ENCODE data around the gene BRCA1.
"Not testable (repeated sequence)": the region's sequence is repeated elsewhere in the genome, so short reads cannot be mapped to it uniquely, and the experiment has no call there.

The BRCA1 gene

GRCh38 chr17:43125133-43125966 is at the start of gene BRCA1:
BRCA1 (minus strand) TSS chr17:43125364; CDS start chr17:43124096, 1,268 bp downstream.
- Histone ChIP-seq H2AFZ (ENCODE audit: low read depth, low read length) (peak within 1 kb of the TSS; percentile 66), H3K36me3 (ENCODE audit: insufficient read depth, low read length) (peaks cover 17% of the 10 kb centered on the region), H3K27me3 (ENCODE audit: insufficient read depth, low read length) (no peaks in the 10 kb centered on the region), H3K4me1 (ENCODE audit: insufficient read depth, low read length) (peaks cover 17% of the 10 kb centered on the region), H3K9me3 (ENCODE audit: low read length) (no peaks in the 10 kb centered on the region), H3K4me3 (ENCODE audit: low read length) (peak within 1 kb of the TSS; percentile 88)

- peaks cover 12% of the 10 kb centered on the region for H3K36me3 ChIP-seq (ENCODE audit: insufficient read depth, low read length)
- peak overlapping the region; percentile 78 for H3K4me3 ChIP-seq (ENCODE audit: low read length)
- H2AFZ ChIP-seq (ENCODE audit: low read depth, low read length), result peak overlapping the region; percentile 80
- peaks cover 11% of the 10 kb centered on the region for H3K4me1 ChIP-seq (ENCODE audit: insufficient read depth, low read length)
- H3K27me3 ChIP-seq (ENCODE audit: insufficient read depth, low read length), result no peaks in the 10 kb centered on the region
- no peaks in the 10 kb centered on the region for H3K9me3 ChIP-seq (ENCODE audit: low read length)
Measured at GRCh38 chr17:43171586-43172487, 46.7 kb upstream of the BRCA1 start.

GRCh38 chr17:43170766-43171585 is 45.8 kb upstream of the BRCA1 start, which contains the start of gene NBR1:
NBR1 (plus strand) TSS chr17:43171214; CDS start chr17:43175800, 4,586 bp downstream.
- Histone ChIP-seq H2AFZ (ENCODE audit: low read depth, low read length) (peak within 1 kb of the TSS; percentile 80), H3K4me3 (ENCODE audit: low read length) (peak within 1 kb of the TSS; percentile 78), H3K9me3 (ENCODE audit: low read length) (no peaks in the 10 kb centered on the region), H3K36me3 (ENCODE audit: insufficient read depth, low read length) (peaks cover 6% of the 10 kb centered on the region), H3K27me3 (ENCODE audit: insufficient read depth, low read length) (no peaks in the 10 kb centered on the region), H3K4me1 (ENCODE audit: insufficient read depth, low read length) (peaks cover 11% of the 10 kb centered on the region)

DNA sequence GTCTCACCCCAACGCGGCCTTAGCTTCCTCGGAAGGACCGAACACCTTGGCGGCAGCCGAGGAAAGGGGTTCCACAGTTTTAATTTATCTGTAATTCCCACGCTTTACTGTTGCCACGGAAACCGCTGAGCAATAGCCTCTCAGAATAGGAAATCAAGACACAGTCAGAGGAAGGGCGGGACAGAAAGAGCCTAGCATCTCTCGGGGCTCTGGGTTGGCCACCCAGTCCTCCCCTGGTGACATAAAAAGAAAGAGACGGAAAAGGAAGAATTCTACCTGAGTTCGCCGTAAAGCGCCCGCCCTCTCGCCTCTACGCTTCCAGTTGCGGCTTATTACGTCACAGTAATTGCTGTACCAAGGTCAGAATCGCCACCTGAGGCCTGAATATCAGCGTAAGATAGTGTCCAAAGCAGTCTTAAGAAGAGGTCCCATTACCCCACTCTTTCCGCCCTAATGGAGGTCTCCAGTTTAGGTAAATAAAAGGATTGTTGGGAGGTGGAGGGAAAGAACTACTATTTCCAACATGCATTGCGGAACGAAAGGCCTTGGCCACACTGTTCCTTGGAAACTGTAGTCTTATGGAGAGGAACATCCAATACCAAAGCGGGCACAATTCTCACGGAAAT is 45.1 kb upstream of the BRCA1 start:
- Histone ChIP-seq H3K4me1 (ENCODE audit: insufficient read depth, low read length) (peaks cover 11% of the 10 kb centered on the region), H3K27me3 (ENCODE audit: insufficient read depth, low read length) (no peaks in the 10 kb centered on the region), H3K9me3 (ENCODE audit: low read length) (no peaks in the 10 kb centered on the region), H2AFZ (ENCODE audit: low read depth, low read length) (peak overlapping the region; percentile 80), H3K4me3 (ENCODE audit: low read length) (peak overlapping the region; percentile 78), H3K36me3 (ENCODE audit: insufficient read depth, low read length) (no peaks in the 10 kb centered on the region)

GRCh38 chr17:43169561-43170139 is 44.5 kb upstream of the BRCA1 start:
- Histone ChIP-seq H2AFZ (ENCODE audit: low read depth, low read length) (peak overlapping the region; percentile 80), H3K4me3 (ENCODE audit: low read length) (peak overlapping the region; percentile 78), H3K36me3 (ENCODE audit: insufficient read depth, low read length) (no peaks in the 10 kb centered on the region), H3K4me1 (ENCODE audit: insufficient read depth, low read length) (peaks cover 11% of the 10 kb centered on the region), H3K27me3 (ENCODE audit: insufficient read depth, low read length) (no peaks in the 10 kb centered on the region), H3K9me3 (ENCODE audit: low read length) (no peaks in the 10 kb centered on the region)

DNA sequence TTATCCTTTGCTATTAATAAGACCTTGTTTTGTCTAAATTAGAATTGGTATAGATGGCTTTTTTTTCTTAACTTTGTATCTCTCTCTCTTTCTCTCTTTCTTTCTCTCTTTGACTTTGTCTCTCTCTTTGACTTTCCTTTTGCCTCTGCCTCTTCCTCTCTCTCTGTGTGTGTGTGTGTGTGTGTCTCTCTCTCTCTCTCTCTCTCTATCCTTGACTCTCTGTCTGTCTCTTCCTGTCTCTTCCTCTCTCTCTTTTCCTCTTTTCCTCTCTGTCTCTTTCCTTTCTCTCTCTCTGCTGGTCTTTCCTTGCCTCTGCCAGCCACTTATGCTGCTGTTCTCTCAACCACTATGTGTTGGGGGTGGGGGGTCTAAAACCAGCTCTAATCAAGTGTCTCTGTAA is 40.8 kb upstream of the BRCA1 start:
- H3K36me3 ChIP-seq (ENCODE audit: insufficient read depth, low read length); H3K4me1 ChIP-seq (ENCODE audit: insufficient read depth, low read length); H3K27me3 ChIP-seq (ENCODE audit: insufficient read depth, low read length); H2AFZ ChIP-seq (ENCODE audit: low read depth, low read length); H3K9me3 ChIP-seq (ENCODE audit: low read length); H3K4me3 ChIP-seq (ENCODE audit: low read length): not testable (repeated sequence)

DNA sequence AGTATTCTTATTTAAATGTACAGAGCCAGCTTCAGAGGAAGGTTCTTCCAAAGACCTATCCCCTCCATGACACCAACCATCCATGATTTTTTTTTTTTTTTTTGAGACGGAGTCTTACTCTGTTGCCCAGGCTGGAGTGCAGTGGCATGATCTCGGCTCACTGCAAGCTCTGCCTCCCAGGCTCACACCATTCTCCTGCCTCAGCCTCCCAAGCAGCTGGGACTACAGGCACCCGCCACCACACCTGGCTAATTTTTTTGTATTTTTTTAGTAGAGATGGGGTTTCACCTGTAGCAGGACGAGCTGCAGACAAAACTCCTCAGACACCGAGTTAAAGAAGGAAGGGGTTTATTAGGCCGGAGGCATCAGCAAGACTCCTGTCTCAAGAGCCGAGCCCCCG is 34.8 kb upstream of the BRCA1 start:
- H3K4me3 ChIP-seq (ENCODE audit: low read length); H3K9me3 ChIP-seq (ENCODE audit: low read length); H3K36me3 ChIP-seq (ENCODE audit: insufficient read depth, low read length): not testable (repeated sequence)

GRCh38 chr17:43159232-43159631 is 34.1 kb upstream of the BRCA1 start:
- H3K4me1 ChIP-seq (ENCODE audit: insufficient read depth, low read length); H3K36me3 ChIP-seq (ENCODE audit: insufficient read depth, low read length); H3K4me3 ChIP-seq (ENCODE audit: low read length); H3K9me3 ChIP-seq (ENCODE audit: low read length); H3K27me3 ChIP-seq (ENCODE audit: insufficient read depth, low read length); H2AFZ ChIP-seq (ENCODE audit: low read depth, low read length): not testable (repeated sequence)

More for the DNA sequence above, 34.8 kb upstream of the BRCA1 start:
- not testable (repeated sequence) for H3K27me3 ChIP-seq (ENCODE audit: insufficient read depth, low read length); H2AFZ ChIP-seq (ENCODE audit: low read depth, low read length); H3K4me1 ChIP-seq (ENCODE audit: insufficient read depth, low read length)

GRCh38 chr17:43155666-43156065 is 30.5 kb upstream of the BRCA1 start:
- no peak overlapping the region for H3K4me3 ChIP-seq (ENCODE audit: low read length)
- H3K27me3 ChIP-seq (ENCODE audit: insufficient read depth, low read length), result no peaks in the 10 kb centered on the region
- H3K9me3 ChIP-seq (ENCODE audit: low read length), result no peaks in the 10 kb centered on the region
- H2AFZ ChIP-seq (ENCODE audit: low read depth, low read length), result no peak overlapping the region
- H3K4me1 ChIP-seq (ENCODE audit: insufficient read depth, low read length), result no peaks in the 10 kb centered on the region
- peaks cover 2% of the 10 kb centered on the region for H3K36me3 ChIP-seq (ENCODE audit: insufficient read depth, low read length)

- not testable (repeated sequence) for H3K36me3 ChIP-seq (ENCODE audit: insufficient read depth, low read length); H3K27me3 ChIP-seq (ENCODE audit: insufficient read depth, low read length); H3K4me1 ChIP-seq (ENCODE audit: insufficient read depth, low read length); H2AFZ ChIP-seq (ENCODE audit: low read depth, low read length); H3K4me3 ChIP-seq (ENCODE audit: low read length); H3K9me3 ChIP-seq (ENCODE audit: low read length)
Measured at GRCh38 chr17:43153197-43153835, 28.2 kb upstream of the BRCA1 start.

GRCh38 chr17:43151880-43152456 is 26.8 kb upstream of the BRCA1 start:
- Histone ChIP-seq H3K36me3 (ENCODE audit: insufficient read depth, low read length) (peaks cover 2% of the 10 kb centered on the region), H3K4me1 (ENCODE audit: insufficient read depth, low read length) (no peaks in the 10 kb centered on the region), H2AFZ (ENCODE audit: low read depth, low read length) (no peak overlapping the region), H3K27me3 (ENCODE audit: insufficient read depth, low read length) (no peaks in the 10 kb centered on the region), H3K9me3 (ENCODE audit: low read length) (no peaks in the 10 kb centered on the region), H3K4me3 (ENCODE audit: low read length) (no peak overlapping the region)
